Hepatocyte (in vitro differentiated cells): ENCODE results near the gene EXOC1L. TPM values are rescaled to one million over a fixed set of nuclear protein-coding genes. Genes with fewer than 3 reads are reported as not detected.

Experiments used
- DNase-seq: peaks from one replicate; pipeline ENCODE4 v3.0.0-alpha.2; 2016; ENCODE audit warnings: low spot score
- H2AFZ ChIP-seq: fragments of 200-600 bp; sonication (generic); 2 replicates; pipeline ENCODE4 v1.6.0; 2016; ENCODE audit warnings: antibody characterized with exemption, mild to moderate bottlenecking
- H3K27ac ChIP-seq: fragments of 200-600 bp; sonication (generic); 2 replicates; pipeline ENCODE4 v1.5.1; 2016; ENCODE audit warnings: mild to moderate bottlenecking
- H3K27me3 ChIP-seq: fragments of 200-600 bp; sonication (generic); 2 replicates; pipeline ENCODE4 v1.6.1; 2016
- H3K36me3 ChIP-seq: fragments of 200-600 bp; sonication (generic); replicated peaks from 2 replicates; pipeline ENCODE4 v1.5.1; 2016; ENCODE audit warnings: low read depth; ENCODE audit not compliant: insufficient read depth
- H3K4me1 ChIP-seq: fragments of 200-600 bp; sonication (generic); 2 replicates; pipeline ENCODE4 v1.5.1; 2016; ENCODE audit warnings: mild to moderate bottlenecking, moderate library complexity; ENCODE audit not compliant: insufficient read depth
- H3K4me2 ChIP-seq: fragments of 200-600 bp; sonication (generic); 2 replicates; pipeline ENCODE4 v1.6.0; 2016
- H3K4me3 ChIP-seq: fragments of 200-600 bp; sonication (generic); 2 replicates; pipeline ENCODE4 v1.5.1; 2016; ENCODE audit warnings: mild to moderate bottlenecking
- H3K79me2 ChIP-seq: fragments of 200-600 bp; sonication (generic); 2 replicates; pipeline ENCODE4 v1.6.0; 2017; ENCODE audit warnings: mild to moderate bottlenecking
- H3K9me2 ChIP-seq: fragments of 200-600 bp; sonication (generic); replicated peaks from 2 replicates; pipeline ENCODE4 v1.6.0; 2017; ENCODE audit warnings: mild to moderate bottlenecking; ENCODE audit not compliant: insufficient read depth
- H3K9me3 ChIP-seq: fragments of 200-600 bp; sonication (generic); 2 replicates; pipeline ENCODE4 v1.5.1; 2016; ENCODE audit warnings: low read depth, mild to moderate bottlenecking
- H4K20me1 ChIP-seq: fragments of 200-600 bp; sonication (generic); 2 replicates; pipeline ENCODE4 v1.6.0; 2016; ENCODE audit warnings: mild to moderate bottlenecking; ENCODE audit not compliant: insufficient read depth, poor library complexity, severe bottlenecking
- CTCF ChIP-seq: fragments of 200-600 bp; sonication (generic); IDR thresholded peaks from 2 replicates; pipeline ENCODE4 v1.5.1; 2016; ENCODE audit warnings: antibody characterized with exemption, mild to moderate bottlenecking; ENCODE audit not compliant: poor library complexity
- EZH2 ChIP-seq: fragments of 200-600 bp; sonication (generic); IDR thresholded peaks from 2 replicates; pipeline ENCODE4 v1.6.1; 2016; ENCODE audit warnings: antibody characterized with exemption, mild to moderate bottlenecking, borderline replicate concordance
- EZH2phosphoT487 ChIP-seq: fragments of 200-600 bp; sonication (generic); IDR thresholded peaks from one replicate; pipeline ENCODE4 v1.6.1; 2018; ENCODE audit warnings: antibody characterized with exemption, mild to moderate bottlenecking, low read depth, moderate library complexity; ENCODE audit not compliant: unreplicated experiment, severe bottlenecking
- WGBS: methylation state at CpG from one replicate; pipeline ENCODE4 v1.1.6; 2016; ENCODE audit warnings: low lambda C conversion rate; ENCODE audit errors: missing lambda C conversion rate; 5-methylcytosine and 5-hydroxymethylcytosine counted together
- polyA plus RNA-seq: library from polyadenylated mRNA; unstranded; fragments of >200 nt; fragmentation: Nextera tagmentation; extraction: Ambion mirVana; gene quantifications from 2 replicates; pipeline ENCODE4 v1.2.1, GENCODE V29; 2016
- total RNA-seq: library from RNA; depleted of rRNA; stranded (reverse); fragments of >200 nt; gene quantifications from 2 replicates; pipeline ENCODE4 v1.2.3, GENCODE V29; 2014

EXOC1L gene
- total and polyA plus RNA-seq, 2 experiments from 2014 or later: not detected

GRCh38 chr4:55868581-55869090 is 49.0 kb downstream of the EXOC1L start:
- no peaks in the 10 kb centered on the region for H3K9me2 ChIP-seq
- no peaks in the 10 kb centered on the region for H3K79me2 ChIP-seq
- no peak overlapping the region for H3K4me2 ChIP-seq
- no peaks in the 10 kb centered on the region for H3K36me3 ChIP-seq
- H3K27me3 ChIP-seq: no peaks in the 10 kb centered on the region
- TF ChIP-seq EZH2phosphoT487 (no peak), CTCF (no peak), EZH2 (no peak)
- no peak overlapping the region for H2AFZ ChIP-seq
- WGBS: 100% methylated on average over 1 of the region's 1 CpG
- H4K20me1 ChIP-seq: no peaks in the 10 kb centered on the region
- DNase-seq: no peak
- no peaks in the 10 kb centered on the region for H3K9me3 ChIP-seq
- no peak overlapping the region for H3K4me3 ChIP-seq
- H3K4me1 ChIP-seq: peaks cover 4% of the 10 kb centered on the region
- H3K27ac ChIP-seq: no peak overlapping the region

GRCh38 chr4:55871299-55871800 is 51.8 kb downstream of the EXOC1L start:
- Histone ChIP-seq H3K27me3 (no peaks in the 10 kb centered on the region), H3K79me2 (no peaks in the 10 kb centered on the region), H3K4me2 (no peak overlapping the region), H3K4me3 (no peak overlapping the region), H4K20me1 (no peaks in the 10 kb centered on the region), H2AFZ (no peak overlapping the region), H3K27ac (no peak overlapping the region), H3K4me1 (peaks cover 4% of the 10 kb centered on the region), H3K36me3 (no peaks in the 10 kb centered on the region), H3K9me2 (no peaks in the 10 kb centered on the region), H3K9me3 (no peaks in the 10 kb centered on the region)
- 85% methylated on average over 5 of the region's 5 CpGs for WGBS
- no peak for TF ChIP-seq EZH2phosphoT487
- TF ChIP-seq CTCF: no peak
- TF ChIP-seq EZH2: no peak
- no peak for DNase-seq

GRCh38 chr4:55874831-55875230 is 55.2 kb downstream of the EXOC1L start:
- Histone ChIP-seq H3K4me2 (no peak overlapping the region), H3K4me3 (no peak overlapping the region), H4K20me1 (no peaks in the 10 kb centered on the region), H3K9me2 (no peaks in the 10 kb centered on the region), H3K4me1 (no peaks in the 10 kb centered on the region), H2AFZ (no peak overlapping the region), H3K9me3 (no peaks in the 10 kb centered on the region), H3K36me3 (no peaks in the 10 kb centered on the region), H3K27me3 (no peaks in the 10 kb centered on the region), H3K27ac (no peak overlapping the region), H3K79me2 (no peaks in the 10 kb centered on the region)
- no peak for DNase-seq
- TF ChIP-seq EZH2phosphoT487 (no peak), EZH2 (no peak), CTCF (no peak)

GRCh38 chr4:55876387-55876786 is 56.8 kb downstream of the EXOC1L start:
- no peaks in the 10 kb centered on the region for H3K79me2 ChIP-seq
- H3K27ac ChIP-seq: no peak overlapping the region
- no peaks in the 10 kb centered on the region for H3K9me3 ChIP-seq
- TF ChIP-seq CTCF (no peak), EZH2phosphoT487 (no peak), EZH2 (no peak)
- H2AFZ ChIP-seq: no peak overlapping the region
- no peaks in the 10 kb centered on the region for H4K20me1 ChIP-seq
- H3K4me3 ChIP-seq: no peak overlapping the region
- no peaks in the 10 kb centered on the region for H3K36me3 ChIP-seq
- H3K9me2 ChIP-seq: no peaks in the 10 kb centered on the region
- DNase-seq: no peak
- no peak overlapping the region for H3K4me2 ChIP-seq
- no peaks in the 10 kb centered on the region for H3K4me1 ChIP-seq
- H3K27me3 ChIP-seq: no peaks in the 10 kb centered on the region
